Measurements from ENCODE around the gene MRPS7. TPM values are rescaled to one million over a fixed set of nuclear protein-coding genes. Genes with fewer than 3 reads are reported as not detected.

The MRPS7 gene
- total RNA-seq, 1 donor from 2014 or later, result 24.1 TPM

DNA sequence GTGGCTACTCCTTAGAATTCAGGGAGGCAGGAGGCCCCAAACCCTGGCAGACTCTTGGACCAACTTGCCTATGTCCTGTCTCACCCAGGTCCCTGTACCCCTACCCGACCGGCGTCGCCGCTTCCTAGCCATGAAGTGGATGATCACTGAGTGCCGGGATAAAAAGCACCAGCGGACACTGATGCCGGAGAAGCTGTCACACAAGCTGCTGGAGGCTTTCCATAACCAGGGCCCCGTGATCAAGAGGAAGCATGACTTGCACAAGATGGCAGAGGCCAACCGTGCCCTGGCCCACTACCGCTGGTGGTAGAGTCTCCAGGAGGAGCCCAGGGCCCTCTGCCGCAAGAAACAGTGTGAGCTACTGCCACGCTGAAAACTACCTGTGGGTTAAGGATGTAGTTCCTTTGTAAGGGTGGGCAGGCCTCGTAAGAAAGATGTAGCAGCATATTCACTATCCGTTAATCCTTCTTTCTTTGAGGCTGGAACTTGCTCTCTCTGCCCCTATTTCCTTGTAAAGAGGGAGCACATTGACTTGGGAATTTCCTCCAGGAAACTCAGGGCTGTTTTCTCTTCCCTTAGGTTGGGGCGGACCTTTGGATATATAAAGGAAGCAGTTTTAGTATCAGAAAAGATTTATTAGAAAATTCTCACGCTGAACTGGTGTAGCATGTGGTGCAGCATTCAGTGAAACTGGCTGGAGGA, 4.1 kb downstream of the MRPS7 start:
- Histone ChIP-seq H3K4me1 (peaks cover 5 to 18% of the 10 kb centered on the region in 2 donors), H3K4me3 (no peak overlapping the region), H3K27ac (no peak overlapping the region), H3K9me3 (no peaks in the 10 kb centered on the region), H3K36me3 (peaks cover 21 to 34% of the 10 kb centered on the region in 2 donors), H3K27me3 (no peaks in the 10 kb centered on the region)
- TF ChIP-seq, protein P1, sequence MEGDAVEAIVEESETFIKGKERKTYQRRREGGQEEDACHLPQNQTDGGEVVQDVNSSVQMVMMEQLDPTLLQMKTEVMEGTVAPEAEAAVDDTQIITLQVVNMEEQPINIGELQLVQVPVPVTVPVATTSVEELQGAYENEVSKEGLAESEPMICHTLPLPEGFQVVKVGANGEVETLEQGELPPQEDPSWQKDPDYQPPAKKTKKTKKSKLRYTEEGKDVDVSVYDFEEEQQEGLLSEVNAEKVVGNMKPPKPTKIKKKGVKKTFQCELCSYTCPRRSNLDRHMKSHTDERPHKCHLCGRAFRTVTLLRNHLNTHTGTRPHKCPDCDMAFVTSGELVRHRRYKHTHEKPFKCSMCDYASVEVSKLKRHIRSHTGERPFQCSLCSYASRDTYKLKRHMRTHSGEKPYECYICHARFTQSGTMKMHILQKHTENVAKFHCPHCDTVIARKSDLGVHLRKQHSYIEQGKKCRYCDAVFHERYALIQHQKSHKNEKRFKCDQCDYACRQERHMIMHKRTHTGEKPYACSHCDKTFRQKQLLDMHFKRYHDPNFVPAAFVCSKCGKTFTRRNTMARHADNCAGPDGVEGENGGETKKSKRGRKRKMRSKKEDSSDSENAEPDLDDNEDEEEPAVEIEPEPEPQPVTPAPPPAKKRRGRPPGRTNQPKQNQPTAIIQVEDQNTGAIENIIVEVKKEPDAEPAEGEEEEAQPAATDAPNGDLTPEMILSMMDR (IDR thresholded peaks at IDR 0.05), result no peak
- DNase-seq (ENCODE audit: low spot score in 2 of 2), result no peak
- intact Hi-C loops (cut with DNase I), result no loop called here

DNA sequence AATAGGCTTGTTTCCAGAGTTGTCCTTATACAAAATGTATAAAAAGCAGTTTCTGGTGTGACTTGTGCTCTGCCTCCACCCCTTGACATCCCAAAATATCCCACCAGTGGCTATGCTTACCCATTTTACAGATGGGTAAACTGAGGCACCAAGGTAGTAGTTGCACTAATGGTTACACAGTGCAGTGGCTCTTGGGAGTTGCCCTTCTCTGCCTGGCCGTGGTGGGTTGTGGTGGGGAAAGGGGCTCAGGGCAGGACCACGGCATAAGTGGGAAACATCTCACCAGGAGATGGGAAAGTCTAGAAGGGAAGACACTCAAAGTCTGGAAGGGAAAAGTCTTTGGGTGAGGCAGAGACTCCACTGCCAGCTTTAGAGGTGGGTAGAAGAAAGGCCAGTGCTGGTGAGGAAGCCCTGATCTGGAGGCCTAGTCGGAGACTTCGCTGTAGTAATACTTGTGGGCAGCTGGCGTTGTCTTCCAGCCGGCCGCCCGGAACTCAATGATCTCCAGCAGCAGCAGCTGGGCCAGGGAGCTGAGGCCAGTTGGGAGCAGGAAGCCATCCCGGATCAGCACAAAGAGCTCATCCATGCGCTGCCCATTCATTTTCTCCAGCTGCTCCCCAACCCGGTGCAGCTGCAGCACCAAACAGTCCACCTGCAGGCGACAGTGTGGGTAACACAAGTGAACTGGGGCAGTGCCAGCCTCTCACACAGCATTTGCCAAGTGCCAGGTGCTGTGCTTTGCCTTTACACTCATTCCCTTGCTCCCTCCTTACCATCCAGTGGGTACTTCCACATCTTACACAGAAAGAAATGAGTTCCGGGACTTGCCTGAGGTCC, 4.9 kb downstream of the MRPS7 start:
- no peak overlapping the region for H3K4me3 ChIP-seq
- H3K36me3 ChIP-seq, result peaks cover 21 to 34% of the 10 kb centered on the region in 2 donors
- no peak for DNase-seq (ENCODE audit: low spot score in 2 of 2)
- H3K9me3 ChIP-seq, result no peaks in the 10 kb centered on the region
- peaks cover 8 to 20% of the 10 kb centered on the region in 2 donors for H3K4me1 ChIP-seq
- no peaks in the 10 kb centered on the region for H3K27me3 ChIP-seq
- TF ChIP-seq, protein P1 (IDR thresholded peaks at IDR 0.05), result no peak
- no peak overlapping the region for H3K27ac ChIP-seq
- intact Hi-C loops (cut with DNase I), result no loop called here

DNA sequence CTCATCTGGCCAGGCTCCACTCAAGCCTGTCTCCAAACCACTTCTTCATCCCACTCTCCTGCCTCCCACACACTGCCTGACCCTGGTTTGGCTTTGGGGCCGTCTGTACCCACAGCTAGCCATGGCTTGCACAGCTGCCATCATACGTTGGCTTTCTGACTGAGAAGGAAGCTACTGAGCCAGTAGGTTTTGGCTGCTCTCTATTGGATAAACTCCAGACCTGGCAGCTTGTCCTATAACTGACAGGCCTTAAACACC, 5.4 kb downstream of the MRPS7 start:
- Histone ChIP-seq H3K27ac (no peak overlapping the region), H3K9me3 (no peaks in the 10 kb centered on the region), H3K4me1 (peaks cover 9 to 26% of the 10 kb centered on the region in 2 donors), H3K27me3 (no peaks in the 10 kb centered on the region), H3K36me3 (peaks cover 21 to 34% of the 10 kb centered on the region in 2 donors), H3K4me3 (no peak overlapping the region)
- TF ChIP-seq, protein P1 (IDR thresholded peaks at IDR 0.05), result no peak
- no peak for DNase-seq (ENCODE audit: low spot score in 2 of 2)
- intact Hi-C loops (cut with DNase I), result no loop called here

DNA sequence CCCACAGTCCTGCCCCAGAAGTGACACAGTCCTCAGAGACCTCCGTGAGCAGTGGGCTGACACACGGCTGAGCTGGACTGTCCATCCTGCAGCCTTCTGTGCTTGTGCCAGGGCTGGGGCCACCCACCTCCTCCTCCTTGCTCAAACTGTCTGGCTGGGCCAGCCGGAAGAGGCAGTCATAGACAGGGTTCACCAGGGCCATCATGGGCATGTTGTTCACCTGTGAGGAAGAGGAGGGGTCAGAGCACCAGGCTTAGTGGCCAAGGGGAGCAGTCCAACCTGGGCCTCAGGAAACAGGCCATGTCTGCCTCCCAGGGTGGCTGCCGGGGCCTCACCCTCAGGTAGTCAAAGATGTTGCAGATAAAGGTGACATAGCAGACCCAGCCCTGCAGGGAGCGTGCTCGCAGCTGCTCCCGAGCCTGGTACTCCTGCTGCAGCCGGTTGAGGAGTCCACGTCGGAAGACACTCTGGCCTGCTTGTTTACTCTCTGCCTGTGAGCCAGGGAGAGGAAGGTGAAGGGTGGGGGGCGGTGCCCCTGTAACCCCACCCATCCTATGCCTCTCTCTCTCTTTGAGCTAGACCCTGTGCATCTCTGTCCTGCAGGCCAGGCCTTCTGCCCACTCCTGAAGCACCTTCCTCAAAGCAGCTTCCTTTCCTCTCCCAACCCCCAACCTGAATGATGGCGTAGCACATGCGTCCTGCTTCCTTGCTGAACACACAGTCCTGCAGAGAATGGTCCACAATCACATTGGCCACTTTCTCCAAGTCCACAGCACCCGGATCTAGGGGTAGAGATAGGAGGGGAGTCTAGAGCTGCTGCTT, 5.9 kb downstream of the MRPS7 start:
- Histone ChIP-seq H3K4me3 (no peak overlapping the region), H3K9me3 (no peaks in the 10 kb centered on the region), H3K27ac (no peak overlapping the region), H3K4me1 (peaks cover 14 to 26% of the 10 kb centered on the region in 2 donors), H3K36me3 (peaks cover 21 to 34% of the 10 kb centered on the region in 2 donors), H3K27me3 (no peaks in the 10 kb centered on the region)
- no peak for DNase-seq (ENCODE audit: low spot score in 2 of 2)
- intact Hi-C loops (cut with DNase I), result no loop called here
- TF ChIP-seq, protein P1 (IDR thresholded peaks at IDR 0.05), result no peak

DNA sequence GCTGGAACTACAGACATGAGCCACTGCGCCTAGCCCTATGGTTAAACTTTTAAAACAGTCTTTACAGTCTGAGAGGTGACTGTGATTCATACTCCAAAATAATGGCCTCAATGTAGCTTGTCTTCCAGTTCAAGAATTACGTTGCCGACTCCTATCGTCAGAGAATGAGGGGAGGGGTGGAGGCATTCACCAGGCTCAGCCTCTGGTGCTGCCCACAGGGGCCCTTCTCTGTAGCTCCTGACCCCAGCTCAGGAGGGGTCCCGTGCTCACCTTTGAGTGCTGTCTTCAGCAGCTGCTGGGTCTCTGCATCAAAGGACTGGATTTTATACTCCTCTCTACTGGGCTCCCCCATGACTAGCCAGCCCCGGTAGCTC, 8.2 kb downstream of the MRPS7 start:
- TF ChIP-seq, protein P1 (IDR thresholded peaks at IDR 0.05), result no peak
- Histone ChIP-seq H3K27ac (peak overlapping the region; percentile 97 to 99), H3K4me1 (peaks cover 15 to 22% of the 10 kb centered on the region in 2 donors), H3K27me3 (no peaks in the 10 kb centered on the region), H3K36me3 (peaks cover 17 to 20% of the 10 kb centered on the region in 2 donors), H3K9me3 (no peaks in the 10 kb centered on the region), H3K4me3 (peak overlapping the region; percentile 75 to 95)
- intact Hi-C loops (cut with DNase I), result loop anchor here (5.0 kb wide), 2 partner anchors 137 to 158 kb away; partner anchors contain the start of gene GRB2
- no peak for DNase-seq (ENCODE audit: low spot score in 2 of 2)

Measured in ascending aorta (tissue), 2 donors.